ENCODE measurements around the gene RIPK4. TPM values are rescaled to one million over a fixed set of nuclear protein-coding genes. Genes with fewer than 3 reads are reported as not detected.
"Not testable (repeated sequence)": the region's sequence is repeated elsewhere in the genome, so short reads cannot be mapped to it uniquely, and the experiment has no call there.

RIPK4 gene
- total RNA-seq, 1 donor from 2014 or later: 0.17 TPM

GRCh38 chr21:41726630-41726969, 40.3 kb downstream of the RIPK4 start:
- intact Hi-C loops (cut with micrococcal nuclease): no loop called here
- ATAC-seq (no peak), DNase-seq (no peak)

GRCh38 chr21:41726058-41726558, 40.7 kb downstream of the RIPK4 start:
- DNase-seq (peak; percentile 46), ATAC-seq (no peak)
- intact Hi-C loops (cut with micrococcal nuclease): no loop called here

GRCh38 chr21:41725421-41726031, 41.3 kb downstream of the RIPK4 start:
- DNase-seq (no peak), ATAC-seq (no peak)
- intact Hi-C loops (cut with micrococcal nuclease): no loop called here

GRCh38 chr21:41723835-41724234, 43.0 kb downstream of the RIPK4 start:
- intact Hi-C loops (cut with micrococcal nuclease); ATAC-seq; DNase-seq: not testable (repeated sequence)

- ATAC-seq (no peak), DNase-seq (no peak)
- intact Hi-C loops (cut with micrococcal nuclease): no loop called here
Observed at GRCh38 chr21:41722052-41723018, 44.5 kb downstream of the RIPK4 start.

GRCh38 chr21:41720250-41720649, 46.6 kb downstream of the RIPK4 start:
- intact Hi-C loops (cut with micrococcal nuclease): no loop called here
- no peak for DNase-seq
- no peak for ATAC-seq

GRCh38 chr21:41719691-41720090, 47.2 kb downstream of the RIPK4 start:
- ATAC-seq (no peak), DNase-seq (no peak)
- intact Hi-C loops (cut with micrococcal nuclease): no loop called here

- DNase-seq (no peak), ATAC-seq (no peak)
- intact Hi-C loops (cut with micrococcal nuclease): no loop called here
Observed at GRCh38 chr21:41717573-41718330, 49.1 kb downstream of the RIPK4 start.

GRCh38 chr21:41716751-41717150, 50.1 kb downstream of the RIPK4 start:
- intact Hi-C loops (cut with micrococcal nuclease): no loop called here
- DNase-seq (no peak), ATAC-seq (no peak)

GRCh38 chr21:41715649-41716281, 51.1 kb downstream of the RIPK4 start:
- ATAC-seq: no peak
- intact Hi-C loops (cut with micrococcal nuclease): no loop called here
- no peak for DNase-seq

- DNase-seq; ATAC-seq; intact Hi-C loops (cut with micrococcal nuclease): not testable (repeated sequence)
Observed at GRCh38 chr21:41714299-41714865, 52.5 kb downstream of the RIPK4 start.

GRCh38 chr21:41713495-41714281, 53.2 kb downstream of the RIPK4 start:
- ATAC-seq (no peak), DNase-seq (no peak)
- intact Hi-C loops (cut with micrococcal nuclease): no loop called here

GRCh38 chr21:41712730-41713129, 54.1 kb downstream of the RIPK4 start:
- DNase-seq (no peak), ATAC-seq (no peak)
- intact Hi-C loops (cut with micrococcal nuclease): no loop called here

- DNase-seq (no peak), ATAC-seq (no peak)
- intact Hi-C loops (cut with micrococcal nuclease): no loop called here
Observed at GRCh38 chr21:41712201-41712600, 54.7 kb downstream of the RIPK4 start.

GRCh38 chr21:41711416-41712007, 55.3 kb downstream of the RIPK4 start:
- ATAC-seq: no peak
- intact Hi-C loops (cut with micrococcal nuclease): no loop called here
- no peak for DNase-seq

- intact Hi-C loops (cut with micrococcal nuclease): no loop called here
- no peak for DNase-seq
- no peak for ATAC-seq
Observed at GRCh38 chr21:41710823-41711160, 56.1 kb downstream of the RIPK4 start.

GRCh38 chr21:41709965-41710822, 56.7 kb downstream of the RIPK4 start:
- ATAC-seq (no peak), DNase-seq (no peak)
- intact Hi-C loops (cut with micrococcal nuclease): no loop called here

Data from left ventricle myocardium superior (tissue), 1 donor.